ENCODE results near the gene SATL1. TPM values are rescaled to one million over a fixed set of nuclear protein-coding genes. Genes with fewer than 3 reads are reported as not detected.

SATL1 gene
- total and polyA plus RNA-seq, 2 of the 13 experiments (the other 11 are each of a cell fraction or from before 2014, with no cell fraction given): not detected

DNA sequence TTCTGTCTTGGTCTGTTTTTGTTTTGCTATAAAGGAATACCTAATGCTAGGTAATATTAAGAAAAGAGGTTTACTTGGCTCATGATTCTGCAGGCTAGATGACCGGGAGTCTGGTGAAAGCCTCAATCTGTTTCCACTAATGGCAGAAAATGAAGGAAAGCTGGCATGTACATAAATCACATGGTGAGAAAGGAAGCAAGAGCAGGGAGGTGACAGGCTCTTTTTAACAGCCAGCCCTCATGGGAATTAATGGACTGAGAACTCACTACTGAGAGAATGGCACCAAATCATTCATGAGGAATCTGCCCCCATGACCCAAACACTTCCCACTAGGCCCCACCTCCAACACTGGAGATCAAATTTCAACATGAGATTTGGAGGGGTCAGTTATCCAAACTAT lies 27.6 kb downstream of the SATL1 start:
- DNase-seq (ENCODE audit: low spot score): no peak
- Histone ChIP-seq H3K27me3 (ENCODE audit: control insufficient read depth in 1 of 2, insufficient read depth in 2 of 2, low read length in 2 of 2) (no peaks in the 10 kb centered on the region), H3K79me2 (ENCODE audit: insufficient read depth, low read length) (no peaks in the 10 kb centered on the region), H3K9ac (ENCODE audit: insufficient read depth, low read depth, low read length) (no peak overlapping the region), H3K36me3 (replicated peaks in 1 of 2; ENCODE audit: control insufficient read depth in 1 of 2, insufficient read depth in 2 of 2, low read length in 2 of 2) (no peaks in the 10 kb centered on the region), H3K4me2 (ENCODE audit: low read depth, low read length) (no peak overlapping the region), H4K20me1 (ENCODE audit: insufficient read depth, low read length) (no peaks in the 10 kb centered on the region), H3K27ac (ENCODE audit: extremely low read length, insufficient read depth, low read length) (no peak overlapping the region), H3K4me3 (replicated peaks in 1 of 3; ENCODE audit: insufficient read depth in 1 of 3, low read depth in 2 of 3, low read length in 3 of 3) (no peak overlapping the region), H3K9me3 (ENCODE audit: low read length) (no peaks in the 10 kb centered on the region), H2AFZ (ENCODE audit: low read length) (no peak overlapping the region), H3K4me1 (ENCODE audit: insufficient read depth, low read length) (no peaks in the 10 kb centered on the region)
- FAIRE-seq: no peak
- intact Hi-C loops (cut with micrococcal nuclease; ENCODE audit: unreplicated experiment): no loop called here
- 0% methylated on average over 1 of the region's 1 CpG for WGBS (ENCODE audit: low lambda C conversion rate)
- ChIA-PET CTCF (ENCODE audit: low intra/inter-chr PET ratio, low total read pairs) (no interaction called here), POLR2A (no interaction called here)
- no peak for ATAC-seq
- no TSS peak for BruUV-seq (replicated peaks)
- no peak for TF ChIP-seq ZNF451 (CRISPR knock-in tag; IDR thresholded peaks at IDR 0.05)
- TF ChIP-seq, protein P1, sequence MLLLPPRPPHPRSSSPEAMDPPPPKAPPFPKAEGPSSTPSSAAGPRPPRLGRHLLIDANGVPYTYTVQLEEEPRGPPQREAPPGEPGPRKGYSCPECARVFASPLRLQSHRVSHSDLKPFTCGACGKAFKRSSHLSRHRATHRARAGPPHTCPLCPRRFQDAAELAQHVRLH (CRISPR knock-in tag; IDR thresholded peaks at IDR 0.05; ENCODE audit: borderline replicate concordance, low read depth): no peak
- TF ChIP-seq ZSCAN20 (CRISPR knock-in tag; IDR thresholded peaks at IDR 0.05; ENCODE audit: borderline replicate concordance): no peak
- TF ChIP-seq CREB1 (IDR thresholded peaks at IDR 0.05): no peak
- TF ChIP-seq CREB1 (CRISPR knock-in tag; IDR thresholded peaks at IDR 0.05): no peak
- TF ChIP-seq RNF2 (conservative IDR thresholded peaks at IDR 0.05; ENCODE audit: low read depth): no peak
- TF ChIP-seq TMF1 (CRISPR knock-in tag; IDR thresholded peaks at IDR 0.05; ENCODE audit: low read depth): no peak
- no peak for TF ChIP-seq BRF2 (CRISPR knock-in tag; IDR thresholded peaks at IDR 0.05)
- TF ChIP-seq STAT5B (CRISPR knock-in tag; IDR thresholded peaks at IDR 0.05): no peak
- no peak for TF ChIP-seq MEIS2 (CRISPR knock-in tag; IDR thresholded peaks at IDR 0.05)
- in situ Hi-C loops (cut with HindIII; ENCODE audit: extremely low pct_ligation_motif_present, low pct_unique_long_range_greater_than_20kb): no loop called here

Measured in HepG2 (cell line).